ENCODE data around the gene ACE2.
"Not testable (repeated sequence)": the region's sequence is repeated elsewhere in the genome, so short reads cannot be mapped to it uniquely, and the experiment has no call there.

ACE2 gene

GRCh38 chrX:15600745-15601144 lies at the start of gene ACE2:
ACE2 (minus strand) TSS chrX:15600960; CDS start chrX:15600911, 49 bp downstream.
- DNase-seq (ENCODE audit: low read depth) = no peak

GRCh38 chrX:15647510-15647909 lies 46.8 kb upstream of the ACE2 start:
- DNase-seq (ENCODE audit: low read depth) = not testable (repeated sequence)

GRCh38 chrX:15646543-15646942 lies 45.8 kb upstream of the ACE2 start:
- DNase-seq (ENCODE audit: low read depth) = no peak

GRCh38 chrX:15646031-15646430 lies 45.3 kb upstream of the ACE2 start:
- no peak for DNase-seq (ENCODE audit: low read depth)

- DNase-seq (ENCODE audit: low read depth) = no peak
Observed at GRCh38 chrX:15645266-15645665, 44.5 kb upstream of the ACE2 start.

GRCh38 chrX:15644560-15644872 lies 43.8 kb upstream of the ACE2 start:
- DNase-seq (ENCODE audit: low read depth) = no peak

GRCh38 chrX:15643786-15644559 lies 43.2 kb upstream of the ACE2 start:
- DNase-seq (ENCODE audit: low read depth) = no peak

GRCh38 chrX:15631637-15632036 lies 30.9 kb upstream of the ACE2 start:
- DNase-seq (ENCODE audit: low read depth) = no peak

- DNase-seq (ENCODE audit: low read depth) = no peak
Observed at GRCh38 chrX:15623054-15623453, 22.3 kb upstream of the ACE2 start.

- DNase-seq (ENCODE audit: low read depth) = peak; percentile 0
Observed at GRCh38 chrX:15619053-15619755, 18.4 kb upstream of the ACE2 start.

GRCh38 chrX:15617111-15617510 lies 16.4 kb upstream of the ACE2 start:
- no peak for DNase-seq (ENCODE audit: low read depth)

GRCh38 chrX:15616531-15616930 lies 15.8 kb upstream of the ACE2 start:
- DNase-seq (ENCODE audit: low read depth) = no peak

- no peak for DNase-seq (ENCODE audit: low read depth)
Observed at GRCh38 chrX:15607067-15607466, 6.3 kb upstream of the ACE2 start.

GRCh38 chrX:15606136-15606535 lies 5.4 kb upstream of the ACE2 start:
- no peak for DNase-seq (ENCODE audit: low read depth)

- DNase-seq (ENCODE audit: low read depth) = no peak
Observed at GRCh38 chrX:15605226-15605625, 4.5 kb upstream of the ACE2 start.

GRCh38 chrX:15602761-15603160 lies 2.0 kb upstream of the ACE2 start:
- DNase-seq (ENCODE audit: low read depth) = no peak

GRCh38 chrX:15601932-15602331 lies 1.2 kb upstream of the ACE2 start:
- DNase-seq (ENCODE audit: low read depth) = no peak

GRCh38 chrX:15600049-15600448 lies 711 bp downstream of the ACE2 start:
- DNase-seq (ENCODE audit: low read depth) = no peak

- DNase-seq (ENCODE audit: low read depth) = no peak
Observed at GRCh38 chrX:15599461-15599860, 1.3 kb downstream of the ACE2 start.

GRCh38 chrX:15598026-15598425 lies 2.7 kb downstream of the ACE2 start:
- DNase-seq (ENCODE audit: low read depth) = no peak

GRCh38 chrX:15594371-15594770 lies 6.4 kb downstream of the ACE2 start:
- DNase-seq (ENCODE audit: low read depth) = no peak

- DNase-seq (ENCODE audit: low read depth) = no peak
Observed at GRCh38 chrX:15579778-15580747, 20.7 kb downstream of the ACE2 start.

GRCh38 chrX:15576019-15576418 lies 24.7 kb downstream of the ACE2 start:
- DNase-seq (ENCODE audit: low read depth) = no peak

All from GM04504 (cell line).